HL-60 (cell line): Measurements from ENCODE around the gene RNF141.

Experiments used
- DNase-seq, 2 experiments: peaks; one replicate each; pipeline ENCODE4 v3.0.0-alpha.2; 2010 to 2020; ENCODE audit warnings: low read depth in 1 of 2, low spot score in 1 of 2
- H3K27ac ChIP-seq: fragments of 250-450 bp; sonication (Bioruptor Pico); replicated peaks from 2 replicates; pipeline ENCODE4 v1.5.1; 2020; ENCODE audit warnings: mild to moderate bottlenecking, moderate library complexity
- H3K27me3 ChIP-seq: fragments of 250-450 bp; sonication (Bioruptor Pico); 2 replicates; pipeline ENCODE4 v1.5.1; 2021; ENCODE audit warnings: mild to moderate bottlenecking, moderate library complexity; ENCODE audit not compliant: insufficient read depth, poor library complexity, severe bottlenecking
- H3K4me3 ChIP-seq: replicated peaks from 2 replicates; pipeline ENCODE4 v1.5.1; 2011; ENCODE audit warnings: mild to moderate bottlenecking, control low read depth, low read length; ENCODE audit not compliant: insufficient read depth
- GABPA ChIP-seq: IDR thresholded peaks from 2 replicates; pipeline ENCODE4 v1.6.1; 2012; ENCODE audit warnings: low read depth
- POLR2AphosphoS5 ChIP-seq: IDR thresholded peaks from 2 replicates; pipeline ENCODE4 v1.6.1; 2012; ENCODE audit warnings: low read depth
- SPI1 ChIP-seq: IDR thresholded peaks from 2 replicates; pipeline ENCODE4 v1.6.1; 2012; ENCODE audit warnings: low read depth, mild to moderate bottlenecking, borderline replicate concordance
- TF ChIP-seq, protein P1 (sequence below): IDR thresholded peaks from one replicate; pipeline ENCODE4 v1.5.1; 2011; ENCODE audit warnings: low read length, control low read depth, inconsistent platforms; ENCODE audit not compliant: insufficient read depth
- TF ChIP-seq, protein P2 (sequence below): IDR thresholded peaks from 2 replicates; pipeline ENCODE4 v1.6.1; 2012; ENCODE audit warnings: low read depth; ENCODE audit not compliant: insufficient replicate concordance

RNF141 gene

DNA sequence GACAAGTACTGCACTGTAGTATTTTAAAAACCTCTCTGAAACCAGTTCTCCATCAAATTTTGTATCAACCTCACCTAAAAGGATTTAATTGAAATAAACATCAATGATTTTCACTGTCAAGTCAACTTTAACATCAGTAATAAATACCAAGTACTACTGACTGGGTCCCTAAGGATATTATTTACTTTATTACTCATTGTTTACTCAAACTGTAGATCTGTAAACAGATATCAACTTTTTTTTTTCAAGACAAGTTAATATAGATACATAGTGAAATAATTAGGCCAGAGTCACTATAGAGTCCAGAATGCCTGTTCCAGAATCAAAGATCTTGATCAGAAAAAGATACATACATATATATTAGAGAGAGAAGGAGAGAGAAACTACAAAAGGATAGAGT, 1.6 kb downstream of the RNF141 start:
- TF ChIP-seq SPI1 (no peak), POLR2AphosphoS5 (no peak), GABPA (no peak)
- TF ChIP-seq, protein P1, sequence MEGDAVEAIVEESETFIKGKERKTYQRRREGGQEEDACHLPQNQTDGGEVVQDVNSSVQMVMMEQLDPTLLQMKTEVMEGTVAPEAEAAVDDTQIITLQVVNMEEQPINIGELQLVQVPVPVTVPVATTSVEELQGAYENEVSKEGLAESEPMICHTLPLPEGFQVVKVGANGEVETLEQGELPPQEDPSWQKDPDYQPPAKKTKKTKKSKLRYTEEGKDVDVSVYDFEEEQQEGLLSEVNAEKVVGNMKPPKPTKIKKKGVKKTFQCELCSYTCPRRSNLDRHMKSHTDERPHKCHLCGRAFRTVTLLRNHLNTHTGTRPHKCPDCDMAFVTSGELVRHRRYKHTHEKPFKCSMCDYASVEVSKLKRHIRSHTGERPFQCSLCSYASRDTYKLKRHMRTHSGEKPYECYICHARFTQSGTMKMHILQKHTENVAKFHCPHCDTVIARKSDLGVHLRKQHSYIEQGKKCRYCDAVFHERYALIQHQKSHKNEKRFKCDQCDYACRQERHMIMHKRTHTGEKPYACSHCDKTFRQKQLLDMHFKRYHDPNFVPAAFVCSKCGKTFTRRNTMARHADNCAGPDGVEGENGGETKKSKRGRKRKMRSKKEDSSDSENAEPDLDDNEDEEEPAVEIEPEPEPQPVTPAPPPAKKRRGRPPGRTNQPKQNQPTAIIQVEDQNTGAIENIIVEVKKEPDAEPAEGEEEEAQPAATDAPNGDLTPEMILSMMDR, result no peak
- TF ChIP-seq, protein P2, sequence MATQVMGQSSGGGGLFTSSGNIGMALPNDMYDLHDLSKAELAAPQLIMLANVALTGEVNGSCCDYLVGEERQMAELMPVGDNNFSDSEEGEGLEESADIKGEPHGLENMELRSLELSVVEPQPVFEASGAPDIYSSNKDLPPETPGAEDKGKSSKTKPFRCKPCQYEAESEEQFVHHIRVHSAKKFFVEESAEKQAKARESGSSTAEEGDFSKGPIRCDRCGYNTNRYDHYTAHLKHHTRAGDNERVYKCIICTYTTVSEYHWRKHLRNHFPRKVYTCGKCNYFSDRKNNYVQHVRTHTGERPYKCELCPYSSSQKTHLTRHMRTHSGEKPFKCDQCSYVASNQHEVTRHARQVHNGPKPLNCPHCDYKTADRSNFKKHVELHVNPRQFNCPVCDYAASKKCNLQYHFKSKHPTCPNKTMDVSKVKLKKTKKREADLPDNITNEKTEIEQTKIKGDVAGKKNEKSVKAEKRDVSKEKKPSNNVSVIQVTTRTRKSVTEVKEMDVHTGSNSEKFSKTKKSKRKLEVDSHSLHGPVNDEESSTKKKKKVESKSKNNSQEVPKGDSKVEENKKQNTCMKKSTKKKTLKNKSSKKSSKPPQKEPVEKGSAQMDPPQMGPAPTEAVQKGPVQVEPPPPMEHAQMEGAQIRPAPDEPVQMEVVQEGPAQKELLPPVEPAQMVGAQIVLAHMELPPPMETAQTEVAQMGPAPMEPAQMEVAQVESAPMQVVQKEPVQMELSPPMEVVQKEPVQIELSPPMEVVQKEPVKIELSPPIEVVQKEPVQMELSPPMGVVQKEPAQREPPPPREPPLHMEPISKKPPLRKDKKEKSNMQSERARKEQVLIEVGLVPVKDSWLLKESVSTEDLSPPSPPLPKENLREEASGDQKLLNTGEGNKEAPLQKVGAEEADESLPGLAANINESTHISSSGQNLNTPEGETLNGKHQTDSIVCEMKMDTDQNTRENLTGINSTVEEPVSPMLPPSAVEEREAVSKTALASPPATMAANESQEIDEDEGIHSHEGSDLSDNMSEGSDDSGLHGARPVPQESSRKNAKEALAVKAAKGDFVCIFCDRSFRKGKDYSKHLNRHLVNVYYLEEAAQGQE, result no peak
- Histone ChIP-seq H3K27me3 (no peaks in the 10 kb centered on the region), H3K4me3 (no peak overlapping the region), H3K27ac (no peak overlapping the region)
- DNase-seq, result no peak

DNA sequence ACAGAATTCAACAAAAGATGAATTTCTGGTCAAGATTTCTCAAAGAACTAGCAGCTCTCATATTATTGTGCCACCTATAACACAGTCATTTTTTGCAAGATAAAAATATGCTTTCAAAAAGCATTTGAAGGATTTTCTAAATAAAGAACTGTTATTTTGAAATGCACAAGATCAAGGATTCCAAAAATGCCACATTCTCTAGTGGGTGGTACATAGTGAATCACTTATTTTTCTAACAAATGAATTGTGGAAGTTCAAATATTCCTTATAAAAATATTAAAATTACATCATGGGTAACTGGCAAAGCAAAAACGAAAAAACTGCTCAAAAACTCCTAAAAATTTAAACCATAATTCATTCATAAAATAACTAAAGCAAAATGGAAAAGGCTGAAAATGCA, 2.1 kb downstream of the RNF141 start:
- TF ChIP-seq POLR2AphosphoS5 (no peak), SPI1 (no peak), GABPA (no peak)
- TF ChIP-seq, protein P1, result no peak
- TF ChIP-seq, protein P2, result no peak
- Histone ChIP-seq H3K27me3 (no peaks in the 10 kb centered on the region), H3K4me3 (no peak overlapping the region), H3K27ac (no peak overlapping the region)
- no peak for DNase-seq

DNA sequence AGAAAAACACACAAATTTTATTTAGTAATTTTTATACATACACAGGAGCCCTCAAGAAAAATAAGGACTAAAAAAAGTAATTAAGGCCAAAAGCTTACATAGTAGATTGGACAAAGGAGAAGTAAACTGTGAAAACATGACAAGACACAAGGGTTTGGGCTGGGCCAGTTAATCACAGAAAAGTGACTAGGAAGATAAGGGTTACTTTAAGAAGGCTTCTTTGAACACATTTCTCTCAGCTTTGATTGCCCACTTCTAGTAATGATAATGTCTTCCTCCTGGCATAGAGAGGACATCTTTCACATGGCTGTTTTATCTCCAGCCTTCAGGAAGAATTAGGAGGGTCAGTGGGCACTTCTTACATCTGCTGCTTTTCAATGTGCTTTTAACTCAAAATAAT, 3.4 kb downstream of the RNF141 start:
- H3K27ac ChIP-seq, result no peak overlapping the region
- no peak for DNase-seq
- no peaks in the 10 kb centered on the region for H3K27me3 ChIP-seq
- TF ChIP-seq POLR2AphosphoS5 (no peak), SPI1 (no peak), GABPA (no peak)
- TF ChIP-seq, protein P2, result no peak
- TF ChIP-seq, protein P1, result no peak
- no peak overlapping the region for H3K4me3 ChIP-seq
